Ovary (tissue), 9 donors: ENCODE data around the gene NAMPT. TPM values are rescaled to one million over a fixed set of nuclear protein-coding genes. Genes with fewer than 3 reads are reported as not detected.

Source experiments
- DNase-seq, 5 donors: peaks; one replicate each; pipeline ENCODE4 v3.0.0-alpha.2; 2019 to 2020
- H3K27ac ChIP-seq, 2 donors: fragments of 200-600 bp; one replicate each; pipeline versions ENCODE4 v1.5.1 to v1.8.0; 2019 to 2022
- H3K27me3 ChIP-seq: fragments of 200-600 bp; one replicate; pipeline ENCODE4 v1.8.0; 2022
- H3K36me3 ChIP-seq: fragments of 200-600 bp; sonication (generic); one replicate; pipeline ENCODE4 v1.5.1; 2019
- H3K4me1 ChIP-seq: one replicate; pipeline ENCODE4 v1.8.1; 2013; ENCODE audit warnings: mild to moderate bottlenecking, moderate library complexity; ENCODE audit not compliant: insufficient read depth
- H3K4me3 ChIP-seq: fragments of 200-600 bp; sonication (generic); one replicate; pipeline ENCODE4 v1.5.1; 2017
- H3K9me3 ChIP-seq, 2 donors: fragments of 200-600 bp in 1 of 2; sonication (generic) in 1 of 2; one replicate each; pipeline versions ENCODE4 v1.5.1 to v1.8.1; 2013 to 2019; ENCODE audit warnings: mild to moderate bottlenecking in 1 of 2, moderate library complexity in 1 of 2
- EP300 ChIP-seq: sonication (generic); formaldehyde crosslinking; IDR thresholded peaks from one replicate; pipeline ENCODE4 v1.6.1; 2017; ENCODE audit warnings: antibody characterized with exemption
- POLR2A ChIP-seq: fragments of 450-650 bp; IDR thresholded peaks from one replicate; pipeline ENCODE4 v1.6.1; 2017; ENCODE audit warnings: antibody characterized with exemption, mild to moderate bottlenecking, moderate library complexity
- WGBS, 3 donors: extraction: QIAGEN DNeasy Blood & Tissue Kit in 1 of 3; methylation state at CpG; one replicate each; pipeline versions ENCODE4 v1.1.5 to v1.1.7; 2013 to 2017; 5-methylcytosine and 5-hydroxymethylcytosine counted together
- intact Hi-C, 4 donors: fragments of 100-400 bp; cut with DNase I; formaldehyde crosslinking; loops; one replicate each; pipeline versions ENCODE4 v1.11.0 to v1.15.1; 2022 to 2023
- polyA plus RNA-seq, 2 donors: library from polyadenylated mRNA; stranded (reverse); fragments of 200-250 nt in 1 of 2; fragments of 350-450 nt in 1 of 2; fragmentation: Illumina TruSeq in 1 of 2; extraction: RNeasy Lipid Tissue Mini Kit (QIAGEN cat#74804) in 1 of 2; gene quantifications; one replicate each; pipeline ENCODE4 v1.2.3, GENCODE V29; 2013 to 2014
- total RNA-seq, 7 donors: library from RNA; depleted of rRNA in 2 of 7; stranded (reverse); fragments of >200 nt in 2 of 7; fragmentation: NEBNext Ultra II Directional in 3 of 7; extraction: Animal tissue kit (Norgen Biotek cat#: 25700) in 3 of 7; gene quantifications; one replicate each; pipeline versions ENCODE4 v1.1.0 to v1.2.4, GENCODE V29; 2016 to 2023
- TF ChIP-seq, protein P1 (sequence below), 3 donors: fragments of 450-650 bp in 2 of 3; fragments of 200-600 bp in 1 of 3; IDR thresholded peaks; one replicate each; pipeline versions ENCODE4 v1.5.1 to v1.8.0; 2016 to 2022; ENCODE audit warnings: antibody characterized with exemption in 3 of 3, mild to moderate bottlenecking in 1 of 3
- donor health status: DM: no; HTN: no; CAD: no; lungs with moderate emphysema.
- donor health status: DM: no; HTN: no; CAD: no.
- donor health status: Bipolar disorder and iron deficiency.
- donor health status: DM: yes; HTN: yes; CAD: no.
- donor health status: DM: no; HTN: no; CAD: no.
- donor health status: DM: yes; HTN: yes; CAD: no.

Gene NAMPT
- total and polyA plus RNA-seq, 9 donors: 39.5 to 609 (median 159) TPM

DNA sequence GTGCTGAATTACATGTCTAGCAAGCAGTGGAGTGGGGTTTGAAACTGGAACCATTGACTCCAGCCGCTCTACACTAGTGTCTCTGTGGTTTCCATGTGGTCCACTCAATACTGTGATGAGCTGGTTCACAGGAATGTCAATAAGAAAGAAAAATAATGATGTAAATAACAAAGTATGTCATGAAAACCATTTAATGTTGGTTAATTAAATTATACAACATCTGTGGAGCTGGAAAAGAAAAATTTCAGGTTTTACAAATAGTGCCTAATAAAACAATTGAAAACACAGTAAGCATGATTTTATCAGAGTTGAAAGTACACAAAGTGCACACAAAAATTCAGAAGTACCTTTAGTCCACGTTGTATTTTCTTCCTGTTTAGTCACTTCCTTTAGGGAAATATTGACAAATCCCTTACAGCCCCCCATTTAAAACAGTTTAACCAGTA is 28.7 kb upstream of the NAMPT start:
- TF ChIP-seq EP300 (no peak), POLR2A (no peak)
- TF ChIP-seq, protein P1, sequence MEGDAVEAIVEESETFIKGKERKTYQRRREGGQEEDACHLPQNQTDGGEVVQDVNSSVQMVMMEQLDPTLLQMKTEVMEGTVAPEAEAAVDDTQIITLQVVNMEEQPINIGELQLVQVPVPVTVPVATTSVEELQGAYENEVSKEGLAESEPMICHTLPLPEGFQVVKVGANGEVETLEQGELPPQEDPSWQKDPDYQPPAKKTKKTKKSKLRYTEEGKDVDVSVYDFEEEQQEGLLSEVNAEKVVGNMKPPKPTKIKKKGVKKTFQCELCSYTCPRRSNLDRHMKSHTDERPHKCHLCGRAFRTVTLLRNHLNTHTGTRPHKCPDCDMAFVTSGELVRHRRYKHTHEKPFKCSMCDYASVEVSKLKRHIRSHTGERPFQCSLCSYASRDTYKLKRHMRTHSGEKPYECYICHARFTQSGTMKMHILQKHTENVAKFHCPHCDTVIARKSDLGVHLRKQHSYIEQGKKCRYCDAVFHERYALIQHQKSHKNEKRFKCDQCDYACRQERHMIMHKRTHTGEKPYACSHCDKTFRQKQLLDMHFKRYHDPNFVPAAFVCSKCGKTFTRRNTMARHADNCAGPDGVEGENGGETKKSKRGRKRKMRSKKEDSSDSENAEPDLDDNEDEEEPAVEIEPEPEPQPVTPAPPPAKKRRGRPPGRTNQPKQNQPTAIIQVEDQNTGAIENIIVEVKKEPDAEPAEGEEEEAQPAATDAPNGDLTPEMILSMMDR (IDR thresholded peaks at IDR 0.05): no peak
- WGBS, 3 donors: 30 to 48% (median 34%) methylated on average over 2 of the region's 2 CpGs
- H3K27ac ChIP-seq: no peak overlapping the region
- no peaks in the 10 kb centered on the region for H3K27me3 ChIP-seq
- H3K36me3 ChIP-seq: no peaks in the 10 kb centered on the region
- H3K4me3 ChIP-seq: no peak overlapping the region
- H3K9me3 ChIP-seq: no peaks in the 10 kb centered on the region
- H3K4me1 ChIP-seq: no peaks in the 10 kb centered on the region
- intact Hi-C loops: no loop called here
- DNase-seq: no peak

GRCh38 chr7:106312906-106313305 is 28.1 kb upstream of the NAMPT start:
- no peaks in the 10 kb centered on the region for H3K9me3 ChIP-seq
- no peaks in the 10 kb centered on the region for H3K4me1 ChIP-seq
- H3K27me3 ChIP-seq: no peaks in the 10 kb centered on the region
- H3K4me3 ChIP-seq: no peak overlapping the region
- no peaks in the 10 kb centered on the region for H3K36me3 ChIP-seq
- WGBS, 3 donors: 26 to 57% (median 33%) methylated on average over 2 of the region's 2 CpGs
- H3K27ac ChIP-seq: no peak overlapping the region
- DNase-seq: no peak
- TF ChIP-seq EP300: no peak
- TF ChIP-seq POLR2A: no peak
- TF ChIP-seq, protein P1 (IDR thresholded peaks at IDR 0.05): no peak
- intact Hi-C loops: no loop called here

DNA sequence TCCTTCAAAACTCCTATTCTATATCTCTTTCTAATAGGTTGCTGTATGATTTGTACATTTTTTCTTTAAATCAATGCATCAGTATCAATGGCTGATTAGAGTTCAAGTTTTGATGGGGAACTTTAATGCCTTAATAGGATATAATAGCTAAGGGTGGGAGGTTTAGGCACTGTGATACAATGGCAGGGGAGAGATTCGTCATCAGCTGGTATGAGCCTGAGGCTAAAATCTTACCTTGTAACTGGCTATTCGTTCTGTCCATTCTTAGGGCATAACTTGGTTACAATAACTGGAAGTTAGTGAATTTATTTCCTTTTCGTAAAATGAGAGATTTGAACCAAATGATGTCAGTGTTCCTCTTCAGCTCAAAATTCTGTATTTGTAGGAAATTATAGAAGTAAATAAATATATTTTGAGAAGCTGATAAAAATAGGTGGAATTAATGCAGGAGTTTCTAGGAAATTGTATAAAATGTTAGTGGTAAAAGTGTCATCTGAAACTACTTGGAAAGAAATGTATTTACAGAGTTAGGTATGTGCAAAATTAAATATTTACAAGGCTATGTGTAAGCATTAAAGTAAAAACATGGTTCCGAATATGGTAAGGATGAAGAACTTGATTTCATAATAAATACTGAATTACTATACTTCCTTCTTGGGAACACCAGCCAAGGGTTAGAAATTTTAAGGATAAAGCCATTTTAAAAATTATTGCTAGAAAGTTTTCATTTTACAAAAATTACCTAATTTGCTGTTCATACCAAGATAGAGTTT is 27.5 kb upstream of the NAMPT start:
- no peak overlapping the region for H3K27ac ChIP-seq
- 18 to 55% (median 23%) methylated on average over 4 of the region's 4 CpGs for WGBS, 3 donors

GRCh38 chr7:106309362-106309761 is 24.6 kb upstream of the NAMPT start:
- TF ChIP-seq, protein P1 (IDR thresholded peaks at IDR 0.05): no peak
- TF ChIP-seq EP300: no peak
- no peak for TF ChIP-seq POLR2A
- Histone ChIP-seq H3K36me3 (no peaks in the 10 kb centered on the region), H3K9me3 (no peaks in the 10 kb centered on the region), H3K4me1 (no peaks in the 10 kb centered on the region), H3K4me3 (no peak overlapping the region), H3K27ac (no peak overlapping the region), H3K27me3 (no peaks in the 10 kb centered on the region)
- no peak for DNase-seq
- intact Hi-C loops: no loop called here

More for the DNA sequence above, 27.5 kb upstream of the NAMPT start:
- Histone ChIP-seq H3K27me3 (no peaks in the 10 kb centered on the region), H3K9me3 (no peaks in the 10 kb centered on the region), H3K4me1 (no peaks in the 10 kb centered on the region), H3K36me3 (no peaks in the 10 kb centered on the region), H3K4me3 (no peak overlapping the region)
- TF ChIP-seq, protein P1 (IDR thresholded peaks at IDR 0.05): no peak
- TF ChIP-seq POLR2A (no peak), EP300 (no peak)
- no peak for DNase-seq
- intact Hi-C loops: no loop called here
